Fibroblast of lung (primary cell): ENCODE measurements around the gene MTCH1. TPM values are rescaled to one million over a fixed set of nuclear protein-coding genes. Genes with fewer than 3 reads are reported as not detected.

Experiments
- DNase-seq, 2 donors: peaks; one replicate each; pipeline versions ENCODE4 v3.0.0 to v3.0.0-alpha.2; 2010; ENCODE audit warnings: low read depth in 2 of 2
- H2AFZ ChIP-seq: 2 replicates; pipeline ENCODE4 v1.5.1; 2012; ENCODE audit warnings: low read length, control low read depth, inconsistent platforms
- H3K27ac ChIP-seq: 2 replicates; pipeline ENCODE4 v1.5.1; 2011; ENCODE audit warnings: low read length, control low read depth; ENCODE audit not compliant: insufficient read depth
- H3K27me3 ChIP-seq: 2 replicates; pipeline ENCODE4 v1.5.1; 2011; ENCODE audit warnings: mild to moderate bottlenecking, low read length; ENCODE audit not compliant: control insufficient read depth, insufficient read depth
- H3K36me3 ChIP-seq: 2 replicates; pipeline ENCODE4 v1.5.1; 2011; ENCODE audit warnings: low read length; ENCODE audit not compliant: control insufficient read depth, insufficient read depth
- H3K4me1 ChIP-seq: 2 replicates; pipeline ENCODE4 v1.5.1; 2011; ENCODE audit warnings: low read length; ENCODE audit not compliant: control insufficient read depth, insufficient read depth; ENCODE audit errors: extremely low read depth
- H3K4me2 ChIP-seq: 2 replicates; pipeline ENCODE4 v1.5.1; 2011; ENCODE audit warnings: low read length, control low read depth; ENCODE audit not compliant: insufficient read depth; ENCODE audit errors: extremely low read depth
- H3K4me3 ChIP-seq, 4 experiments: fragments of 200-600 bp in 1 of 4; sonication (generic) in 1 of 4; replicated peaks in 1 of 4; 2 replicates each; pipeline ENCODE4 v1.5.1; 2011 to 2016; ENCODE audit warnings: low read length in 4 of 4, low read depth in 3 of 4, mild to moderate bottlenecking in 3 of 4, control low read depth in 2 of 4, inconsistent platforms in 1 of 4, mixed read lengths in 1 of 4; ENCODE audit not compliant: insufficient read depth in 1 of 4; ENCODE audit errors: control extremely low read depth in 1 of 4
- H3K79me2 ChIP-seq: 2 replicates; pipeline ENCODE4 v1.5.1; 2012; ENCODE audit warnings: mild to moderate bottlenecking, low read length, inconsistent platforms; ENCODE audit not compliant: control insufficient read depth, insufficient read depth
- H3K9ac ChIP-seq: 2 replicates; pipeline ENCODE4 v1.5.1; 2011; ENCODE audit warnings: mild to moderate bottlenecking, low read length, control low read depth; ENCODE audit not compliant: insufficient read depth
- H3K9me3 ChIP-seq: 2 replicates; pipeline ENCODE4 v1.5.1; 2012; ENCODE audit warnings: low read depth, low read length; ENCODE audit not compliant: control insufficient read depth, insufficient read depth
- H4K20me1 ChIP-seq: 2 replicates; pipeline ENCODE4 v1.5.1; 2011; ENCODE audit warnings: low read length; ENCODE audit not compliant: control insufficient read depth, insufficient read depth; ENCODE audit errors: extremely low read depth
- EZH2 ChIP-seq: IDR thresholded peaks from 2 replicates; pipeline ENCODE4 v1.5.1; 2012; ENCODE audit warnings: low read length, control low read depth, mild to moderate bottlenecking; ENCODE audit errors: missing control alignments
- polyA plus RNA-seq, 2 donors: library from polyadenylated mRNA; depleted of rRNA in 1 of 2; stranded (reverse) in 1 of 2; unstranded in 1 of 2; fragments of >200 nt; gene quantifications; 2 replicates each; pipeline ENCODE4 v1.2.1, GENCODE V29; 2011 to 2012; ENCODE audit warnings: missing spikeins in 1 of 2
- total RNA-seq: library from RNA; depleted of rRNA; stranded (reverse); fragments of >200 nt; gene quantifications from 2 replicates; pipeline ENCODE4 v1.2.1, GENCODE V29; 2014
- TF ChIP-seq, protein P1 (sequence below), 2 donors: IDR thresholded peaks in 1 of 2; conservative IDR thresholded peaks in 1 of 2; 1 replicate in 1 of 2; 2 replicates in 1 of 2; pipeline ENCODE4 v1.5.1; 2011 to 2012; ENCODE audit warnings: low read length in 2 of 2, control low read depth in 1 of 2, inconsistent platforms in 1 of 2, low read depth in 1 of 2, mild to moderate bottlenecking in 1 of 2

The MTCH1 gene
- total and polyA plus RNA-seq, 2 donors (not counting 1 experiment from before 2014, with no cell fraction given) = 131 to 222 TPM

DNA sequence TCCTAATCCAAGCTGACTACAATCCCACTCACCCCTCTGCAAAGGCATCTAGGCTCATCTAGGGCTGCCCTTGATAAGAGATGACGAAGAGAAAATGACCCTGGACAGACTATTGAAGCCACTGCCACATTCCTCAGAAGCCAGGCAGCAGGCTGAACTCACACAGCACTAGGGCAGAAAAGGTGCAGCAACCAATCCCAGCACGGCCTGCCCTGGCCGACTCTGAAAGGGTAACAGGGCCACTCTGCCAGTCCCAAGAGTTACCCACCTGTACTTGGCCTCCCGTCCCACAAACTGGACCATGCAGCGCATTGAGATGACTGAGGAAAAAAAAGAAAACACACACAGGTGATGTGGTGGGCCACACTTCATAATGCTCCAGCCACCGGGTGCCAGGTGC, 9.1 kb downstream of the MTCH1 start:
- H4K20me1 ChIP-seq = no peaks in the 10 kb centered on the region
- TF ChIP-seq, protein P1, sequence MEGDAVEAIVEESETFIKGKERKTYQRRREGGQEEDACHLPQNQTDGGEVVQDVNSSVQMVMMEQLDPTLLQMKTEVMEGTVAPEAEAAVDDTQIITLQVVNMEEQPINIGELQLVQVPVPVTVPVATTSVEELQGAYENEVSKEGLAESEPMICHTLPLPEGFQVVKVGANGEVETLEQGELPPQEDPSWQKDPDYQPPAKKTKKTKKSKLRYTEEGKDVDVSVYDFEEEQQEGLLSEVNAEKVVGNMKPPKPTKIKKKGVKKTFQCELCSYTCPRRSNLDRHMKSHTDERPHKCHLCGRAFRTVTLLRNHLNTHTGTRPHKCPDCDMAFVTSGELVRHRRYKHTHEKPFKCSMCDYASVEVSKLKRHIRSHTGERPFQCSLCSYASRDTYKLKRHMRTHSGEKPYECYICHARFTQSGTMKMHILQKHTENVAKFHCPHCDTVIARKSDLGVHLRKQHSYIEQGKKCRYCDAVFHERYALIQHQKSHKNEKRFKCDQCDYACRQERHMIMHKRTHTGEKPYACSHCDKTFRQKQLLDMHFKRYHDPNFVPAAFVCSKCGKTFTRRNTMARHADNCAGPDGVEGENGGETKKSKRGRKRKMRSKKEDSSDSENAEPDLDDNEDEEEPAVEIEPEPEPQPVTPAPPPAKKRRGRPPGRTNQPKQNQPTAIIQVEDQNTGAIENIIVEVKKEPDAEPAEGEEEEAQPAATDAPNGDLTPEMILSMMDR (conservative IDR thresholded peaks at IDR 0.05 in 1 of 2, IDR thresholded peaks at IDR 0.05 in 1 of 2; ENCODE audit: low read depth in 1 of 2, low read length in 2 of 2) = no peak
- TF ChIP-seq EZH2 = no peak
- no peaks in the 10 kb centered on the region for H3K9me3 ChIP-seq
- H3K4me3 ChIP-seq = no peak overlapping the region
- no peak overlapping the region for H3K4me2 ChIP-seq
- H2AFZ ChIP-seq = no peak overlapping the region
- no peaks in the 10 kb centered on the region for H3K4me1 ChIP-seq
- H3K36me3 ChIP-seq = peaks cover 39% of the 10 kb centered on the region
- H3K9ac ChIP-seq = no peak overlapping the region
- peaks cover 41% of the 10 kb centered on the region for H3K79me2 ChIP-seq
- DNase-seq = no peak
- no peaks in the 10 kb centered on the region for H3K27me3 ChIP-seq
- no peak overlapping the region for H3K27ac ChIP-seq

DNA sequence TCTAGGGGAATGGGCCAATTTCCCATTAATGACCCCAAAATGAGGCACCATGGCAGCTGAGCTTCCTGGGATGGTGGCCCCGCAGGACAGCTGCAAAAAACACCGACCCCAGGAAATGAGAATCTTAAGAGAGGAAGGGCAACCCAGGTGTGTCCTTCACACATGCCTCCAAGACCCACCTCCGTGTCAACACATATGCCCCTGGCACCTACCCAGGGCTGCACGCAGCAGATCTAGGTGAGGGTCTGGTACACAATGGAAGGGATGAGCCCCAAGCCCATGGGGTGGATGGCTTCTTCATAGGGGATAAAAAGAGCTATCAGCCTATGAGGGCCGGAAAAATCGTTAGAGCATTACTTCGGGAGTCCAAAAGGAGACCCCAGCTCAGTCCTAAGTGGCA, 9.5 kb downstream of the MTCH1 start:
- Histone ChIP-seq H3K4me1 (no peaks in the 10 kb centered on the region), H3K79me2 (peaks cover 37% of the 10 kb centered on the region), H4K20me1 (no peaks in the 10 kb centered on the region), H3K36me3 (peaks cover 43% of the 10 kb centered on the region), H3K27me3 (no peaks in the 10 kb centered on the region), H3K4me3 (no peak overlapping the region), H3K9ac (no peak overlapping the region), H3K9me3 (no peaks in the 10 kb centered on the region), H2AFZ (no peak overlapping the region), H3K4me2 (no peak overlapping the region), H3K27ac (no peak overlapping the region)
- no peak for TF ChIP-seq EZH2
- TF ChIP-seq, protein P1 (conservative IDR thresholded peaks at IDR 0.05 in 1 of 2, IDR thresholded peaks at IDR 0.05 in 1 of 2; ENCODE audit: low read depth in 1 of 2, low read length in 2 of 2) = no peak
- DNase-seq = no peak

DNA sequence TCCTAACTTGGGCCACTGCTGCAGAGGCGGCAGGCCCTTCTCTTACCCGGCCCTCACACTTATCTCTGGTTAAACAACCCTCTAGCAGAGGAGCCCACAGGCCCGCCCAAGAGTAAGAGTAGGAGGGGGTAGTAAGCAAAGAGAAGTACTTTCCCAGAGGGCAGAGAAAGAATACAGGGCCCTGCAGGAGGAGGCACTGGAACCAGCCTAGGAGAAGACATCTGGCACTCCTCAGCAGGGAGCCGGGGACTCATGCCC, 10.1 kb downstream of the MTCH1 start:
- TF ChIP-seq, protein P1 (conservative IDR thresholded peaks at IDR 0.05 in 1 of 2, IDR thresholded peaks at IDR 0.05 in 1 of 2; ENCODE audit: low read depth in 1 of 2, low read length in 2 of 2) = no peak
- no peak for TF ChIP-seq EZH2
- DNase-seq = no peak
- Histone ChIP-seq H3K4me3 (no peak overlapping the region), H3K27ac (no peak overlapping the region), H4K20me1 (no peaks in the 10 kb centered on the region), H3K79me2 (peaks cover 31% of the 10 kb centered on the region), H2AFZ (no peak overlapping the region), H3K9ac (no peak overlapping the region), H3K9me3 (no peaks in the 10 kb centered on the region), H3K36me3 (peaks cover 44% of the 10 kb centered on the region), H3K27me3 (no peaks in the 10 kb centered on the region), H3K4me2 (no peak overlapping the region), H3K4me1 (no peaks in the 10 kb centered on the region)
